NT2/D1 (cell line): ENCODE results near the gene METTL14.

Experiments
- SUZ12 ChIP-seq: IDR thresholded peaks from 2 replicates; pipeline ENCODE4 v1.6.1; 2011; ENCODE audit not compliant: insufficient read length, insufficient read depth; ENCODE audit errors: extremely low read depth
- YY1 ChIP-seq: IDR thresholded peaks from 2 replicates; pipeline ENCODE4 v1.6.1; 2011; ENCODE audit not compliant: insufficient read length, insufficient read depth
- ZNF274 ChIP-seq: IDR thresholded peaks from 2 replicates; pipeline ENCODE4 v1.6.1; 2011; ENCODE audit warnings: mild to moderate bottlenecking, low read depth, low read length

DNA sequence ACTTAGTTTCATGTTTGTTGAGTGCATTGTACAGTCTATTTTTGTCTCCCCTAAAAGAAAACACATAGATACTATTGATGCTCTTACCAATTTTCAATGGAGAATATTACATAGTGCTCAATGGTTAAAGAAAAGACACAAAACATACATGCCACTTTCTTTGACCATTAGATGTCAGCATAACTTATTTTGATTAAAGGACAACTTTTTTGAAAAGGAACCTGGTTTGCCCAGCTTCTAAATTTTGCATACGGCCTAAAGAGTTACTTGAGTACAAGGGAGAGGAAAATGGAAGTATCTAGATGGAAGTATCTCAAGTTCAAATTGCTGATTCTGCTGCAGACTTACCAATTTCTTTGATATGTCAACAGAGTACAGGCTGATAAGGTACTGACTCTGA is 68.5 kb downstream of the METTL14 start:
- TF ChIP-seq YY1 (no peak), ZNF274 (no peak), SUZ12 (no peak)
